ENCODE measurements around the gene UVRAG. TPM values are rescaled to one million over a fixed set of nuclear protein-coding genes. Genes with fewer than 3 reads are reported as not detected.

UVRAG gene
- total RNA-seq, 4 donors from 2014 or later = 16.6 to 22.1 (median 19.3) TPM

- intact Hi-C loops (cut with DNase I; ENCODE audit: low total_unique reads) = no loop called here
- no peak overlapping the region for H3K27ac ChIP-seq
- TF ChIP-seq POLR2A (IDR thresholded peaks at IDR 0.05) (no peak), CTCF (IDR thresholded peaks at IDR 0.05 in 4 of 5, conservative IDR thresholded peaks at IDR 0.05 in 1 of 5) (no peak)
- no peak for DNase-seq
- H3K36me3 ChIP-seq = no peaks in the 10 kb centered on the region
- no peak for ATAC-seq
- H3K4me3 ChIP-seq = no peak overlapping the region
- H3K27me3 ChIP-seq = peaks cover 0 to 3% (median 0%) of the 10 kb centered on the region in 3 donors
- no peaks in the 10 kb centered on the region for H3K9me3 ChIP-seq
- in situ Hi-C loops (cut with MboI; ENCODE audit: low sequenced_read_pairs in 4 of 4) = no loop called here
- peaks cover 0 to 5% of the 10 kb centered on the region in 2 donors for H3K4me1 ChIP-seq
Measured at GRCh38 chr11:75773595-75774353, 41.2 kb upstream of the UVRAG start.

- intact Hi-C loops (cut with DNase I; ENCODE audit: low total_unique reads) (no loop called here), in situ Hi-C loops (cut with MboI; ENCODE audit: low sequenced_read_pairs in 4 of 4) (loop anchor here in 1 of 4 donors (25.0 kb wide), 1 partner anchor 387 kb away; no protein-coding TSS in a partner anchor)
- no peaks in the 10 kb centered on the region for H3K36me3 ChIP-seq
- H3K4me3 ChIP-seq = no peak overlapping the region
- ATAC-seq (no peak), DNase-seq (no peak)
- no peaks in the 10 kb centered on the region for H3K9me3 ChIP-seq
- TF ChIP-seq POLR2A (IDR thresholded peaks at IDR 0.05) (no peak), CTCF (IDR thresholded peaks at IDR 0.05 in 4 of 5, conservative IDR thresholded peaks at IDR 0.05 in 1 of 5) (no peak)
- H3K27me3 ChIP-seq = no peaks in the 10 kb centered on the region
- H3K4me1 ChIP-seq = no peaks in the 10 kb centered on the region
- H3K27ac ChIP-seq = no peak overlapping the region
Measured at GRCh38 chr11:75775056-75775455, 40.0 kb upstream of the UVRAG start.

GRCh38 chr11:75776546-75776945, 38.5 kb upstream of the UVRAG start:
- Histone ChIP-seq H3K4me3 (no peak overlapping the region), H3K36me3 (no peaks in the 10 kb centered on the region), H3K27ac (no peak overlapping the region), H3K9me3 (no peaks in the 10 kb centered on the region), H3K4me1 (no peaks in the 10 kb centered on the region), H3K27me3 (no peaks in the 10 kb centered on the region)
- DNase-seq = no peak
- intact Hi-C loops (cut with DNase I; ENCODE audit: low total_unique reads) = no loop called here
- ATAC-seq = no peak
- TF ChIP-seq POLR2A (IDR thresholded peaks at IDR 0.05) = no peak
- TF ChIP-seq CTCF (IDR thresholded peaks at IDR 0.05 in 4 of 5, conservative IDR thresholded peaks at IDR 0.05 in 1 of 5) = no peak
- in situ Hi-C loops (cut with MboI; ENCODE audit: low sequenced_read_pairs in 4 of 4) = loop anchor here in 1 of 4 donors (25.0 kb wide), 1 partner anchor 386 kb away; no protein-coding TSS in a partner anchor

GRCh38 chr11:75777461-75778110, 37.4 kb upstream of the UVRAG start:
- ATAC-seq (no peak), DNase-seq (no peak)
- no peak overlapping the region for H3K27ac ChIP-seq
- H3K4me1 ChIP-seq = no peaks in the 10 kb centered on the region
- H3K9me3 ChIP-seq = no peaks in the 10 kb centered on the region
- intact Hi-C loops (cut with DNase I; ENCODE audit: low total_unique reads) = no loop called here
- H3K27me3 ChIP-seq = no peaks in the 10 kb centered on the region
- no peaks in the 10 kb centered on the region for H3K36me3 ChIP-seq
- TF ChIP-seq POLR2A (IDR thresholded peaks at IDR 0.05) (no peak), CTCF (IDR thresholded peaks at IDR 0.05 in 4 of 5, conservative IDR thresholded peaks at IDR 0.05 in 1 of 5) (no peak)
- in situ Hi-C loops (cut with MboI; ENCODE audit: low sequenced_read_pairs in 4 of 4) = loop anchor here in 1 of 4 donors (25.0 kb wide), 1 partner anchor 385 kb away; no protein-coding TSS in a partner anchor
- no peak overlapping the region for H3K4me3 ChIP-seq

All from gastrocnemius medialis (tissue), 4 donors.